Measurements from ENCODE around the gene CHAD. TPM values are rescaled to one million over a fixed set of nuclear protein-coding genes. Genes with fewer than 3 reads are reported as not detected.
"Not testable (repeated sequence)": the region's sequence is repeated elsewhere in the genome, so short reads cannot be mapped to it uniquely, and the experiment has no call there.

The CHAD gene
- total RNA-seq, 1 donor from 2014 or later = not detected

DNA sequence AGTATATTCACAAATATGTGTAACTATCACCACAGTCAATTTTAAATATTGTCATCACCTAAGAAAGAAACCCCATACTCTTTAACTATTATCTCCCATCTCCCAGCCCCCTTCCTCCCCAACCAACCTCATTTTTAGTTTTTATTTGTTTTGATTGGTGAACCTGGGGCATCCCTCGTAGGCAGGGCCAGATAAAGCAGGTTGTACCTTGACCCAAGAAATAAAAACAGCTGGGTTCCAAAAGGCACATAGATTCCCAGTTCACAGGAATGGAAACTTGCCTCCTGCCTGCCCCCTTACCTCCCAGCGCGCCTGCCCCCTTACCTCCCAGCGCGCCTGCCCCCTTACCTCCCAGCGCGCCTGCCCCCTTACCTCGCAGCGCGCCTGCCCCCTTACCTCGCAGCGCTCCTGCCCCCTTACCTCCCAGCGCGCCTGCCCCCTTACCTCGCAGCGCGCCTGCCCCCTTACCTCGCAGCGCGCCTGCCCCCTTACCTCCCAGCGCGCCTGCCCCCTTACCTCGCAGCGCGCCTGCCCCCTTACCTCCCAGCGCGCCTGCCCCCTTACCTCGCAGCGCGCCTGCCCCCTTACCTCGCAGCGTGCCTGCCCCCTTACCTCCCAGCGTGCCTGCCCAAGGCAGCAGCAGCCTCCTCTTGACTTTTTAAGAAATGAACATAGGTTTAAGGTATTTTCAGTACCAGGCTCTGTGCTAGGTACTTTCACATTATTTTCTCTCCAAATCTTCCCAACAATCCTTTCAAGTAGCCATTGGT lies 7.3 kb upstream of the CHAD start:
- not testable (repeated sequence) for DNase-seq (ENCODE audit: low read depth)

DNA sequence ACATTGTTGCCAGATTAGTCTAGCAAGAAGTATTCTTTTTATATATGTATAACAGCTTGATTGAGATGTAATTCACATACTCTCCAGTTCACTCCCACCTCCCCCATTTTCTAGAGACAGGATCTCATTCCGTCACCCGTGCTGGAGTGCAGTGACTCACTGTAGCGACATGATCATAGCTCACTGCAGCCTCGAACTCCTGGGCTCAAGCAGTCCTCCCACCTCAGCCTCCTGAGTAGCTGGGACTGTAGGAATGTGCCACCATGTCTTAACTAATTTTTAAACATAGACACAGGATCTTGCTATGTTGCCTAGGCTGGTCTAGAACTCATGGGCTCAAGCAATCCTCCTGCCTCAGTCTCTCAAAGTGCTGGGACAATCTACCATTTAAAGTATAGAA lies 6.7 kb upstream of the CHAD start:
- DNase-seq (ENCODE audit: low read depth) = no peak

DNA sequence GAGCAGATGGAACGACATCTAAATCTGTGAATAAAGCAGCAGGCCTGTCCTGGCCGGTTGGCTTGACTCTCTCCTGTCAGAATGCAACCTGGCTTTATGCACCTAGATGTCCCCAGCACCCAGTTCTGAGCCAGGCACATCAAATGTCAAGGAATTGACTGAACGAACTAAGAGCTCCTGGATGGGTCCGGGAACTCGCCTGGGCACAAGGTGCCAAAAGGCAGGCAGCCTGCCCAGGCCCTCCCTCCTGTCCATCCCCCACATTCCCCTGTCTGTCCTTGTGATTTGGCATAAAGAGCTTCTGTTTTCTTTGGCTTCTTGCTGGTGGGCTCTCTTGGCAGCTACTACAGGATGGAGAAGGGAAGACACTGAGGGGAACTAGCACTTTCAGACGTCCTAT lies 5.8 kb upstream of the CHAD start:
- no peak for DNase-seq (ENCODE audit: low read depth)

DNA sequence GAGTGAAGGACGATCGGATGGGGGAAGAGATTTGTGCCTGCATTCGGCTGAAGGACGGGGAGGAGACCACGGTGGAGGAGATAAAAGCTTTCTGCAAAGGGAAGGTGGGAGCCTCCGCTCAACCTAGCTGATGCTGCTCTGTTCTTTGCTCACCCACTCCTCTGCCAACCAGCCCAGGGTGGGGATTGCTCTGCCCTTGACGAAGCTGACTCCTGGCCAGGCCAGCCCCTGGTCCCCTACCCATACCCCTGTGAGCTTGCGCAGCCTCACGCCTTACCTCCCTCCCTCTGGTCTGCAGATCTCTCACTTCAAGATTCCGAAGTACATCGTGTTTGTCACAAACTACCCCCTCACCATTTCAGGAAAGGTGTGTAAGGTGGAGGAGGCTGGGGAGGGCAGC lies 5.2 kb upstream of the CHAD start:
- no peak for DNase-seq (ENCODE audit: low read depth)

DNA sequence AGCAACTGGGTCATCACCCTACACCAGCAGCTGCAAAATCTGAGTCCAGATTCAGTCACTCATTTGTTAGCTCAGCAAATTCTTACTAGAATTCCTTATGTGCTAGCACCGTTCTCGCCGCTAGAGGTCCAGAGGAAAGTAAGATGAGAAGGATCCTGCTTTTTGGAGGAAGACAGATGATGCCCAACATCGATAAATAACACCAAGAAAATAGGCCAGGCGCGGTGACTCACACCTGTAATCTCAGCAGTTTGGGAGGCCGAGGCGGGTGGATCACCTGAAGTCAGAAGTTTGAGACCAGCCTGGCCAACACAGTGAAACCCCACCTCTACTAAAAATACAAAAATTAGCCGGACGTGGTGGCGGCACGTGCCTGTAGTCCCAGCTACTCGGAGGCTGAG lies 4.1 kb upstream of the CHAD start:
- peak; percentile 75 for DNase-seq (ENCODE audit: low read depth)

DNA sequence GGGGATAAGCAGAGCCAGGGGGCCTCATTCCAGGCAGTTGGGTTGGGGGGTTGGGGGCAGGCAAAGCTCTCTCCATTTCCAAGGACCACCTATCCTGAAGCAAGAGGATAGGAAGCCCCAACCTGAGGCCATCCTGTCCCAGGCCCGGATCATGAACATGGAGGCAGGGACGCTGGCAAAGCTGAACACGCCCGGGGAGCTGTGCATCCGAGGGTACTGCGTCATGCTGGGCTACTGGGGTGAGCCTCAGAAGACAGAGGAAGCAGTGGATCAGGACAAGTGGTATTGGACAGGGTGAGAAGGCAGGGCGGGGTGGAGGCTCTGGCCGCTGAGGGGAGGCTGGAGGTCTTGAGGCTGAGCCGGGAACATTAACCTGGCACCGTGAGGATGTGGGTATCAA lies 3.6 kb upstream of the CHAD start:
- DNase-seq (ENCODE audit: low read depth) = no peak

DNA sequence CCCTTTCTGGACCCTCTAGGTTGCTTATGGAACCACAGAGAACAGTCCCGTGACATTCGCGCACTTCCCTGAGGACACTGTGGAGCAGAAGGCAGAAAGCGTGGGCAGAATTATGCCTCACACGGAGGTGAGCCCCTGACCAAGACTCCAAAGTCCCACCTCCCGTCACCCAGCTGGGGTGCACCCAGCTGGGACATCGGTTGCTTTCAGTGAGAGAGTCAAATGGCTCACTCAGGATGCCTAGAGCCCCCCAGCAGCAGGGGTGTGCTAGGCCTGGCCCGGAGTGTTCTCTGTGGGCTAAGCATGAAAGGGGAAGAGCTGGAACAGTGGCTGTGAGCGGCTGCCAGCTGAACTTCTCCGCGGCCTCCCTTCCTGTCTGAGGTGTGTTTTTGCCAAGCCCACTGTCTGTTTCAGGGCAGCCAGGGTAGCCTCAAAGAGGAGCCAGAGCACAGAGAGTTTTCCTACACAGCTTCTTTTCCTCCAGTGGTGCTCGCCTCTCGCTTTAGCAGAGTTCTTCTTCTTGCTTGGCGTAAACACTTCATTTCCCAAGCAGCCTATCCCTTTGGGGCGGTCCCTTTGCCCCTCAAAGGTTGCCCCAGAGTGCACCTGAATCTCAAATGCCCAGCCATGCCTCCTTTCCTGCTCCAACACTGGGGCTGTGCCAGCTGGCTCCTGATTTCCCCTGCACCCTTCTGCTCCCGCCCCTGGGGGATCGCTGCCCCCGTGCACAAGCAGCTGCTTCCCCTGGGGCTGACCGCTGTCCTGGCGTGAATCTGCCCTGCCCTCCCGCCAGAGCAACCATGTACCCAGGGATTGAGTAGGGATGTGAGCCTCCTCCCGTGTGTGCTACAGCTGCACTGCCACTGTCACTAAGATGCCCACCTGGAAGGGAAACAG lies 2.6 kb upstream of the CHAD start:
- no peak for DNase-seq (ENCODE audit: low read depth)

DNA sequence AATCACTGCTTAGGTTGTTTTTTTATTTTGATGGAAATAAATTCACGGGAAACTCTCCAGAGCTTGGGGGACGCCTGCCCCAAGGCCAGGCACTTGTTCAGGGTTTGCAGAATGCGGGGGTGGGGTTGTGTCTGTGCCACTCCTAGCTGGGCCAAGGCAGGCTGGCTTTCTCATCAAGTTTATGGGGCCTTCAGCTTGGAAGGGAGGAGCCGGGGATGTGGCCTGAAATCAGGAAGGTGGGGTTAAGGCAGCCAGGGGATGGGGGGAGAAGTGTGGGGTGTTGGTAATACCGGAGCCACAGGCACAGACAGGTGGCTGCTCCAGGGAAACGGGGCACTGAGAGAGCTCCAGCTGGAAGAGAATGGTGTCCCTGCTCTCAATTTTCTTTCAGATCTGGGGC lies 1.7 kb upstream of the CHAD start:
- peak; percentile 23 for DNase-seq (ENCODE audit: low read depth)

DNA sequence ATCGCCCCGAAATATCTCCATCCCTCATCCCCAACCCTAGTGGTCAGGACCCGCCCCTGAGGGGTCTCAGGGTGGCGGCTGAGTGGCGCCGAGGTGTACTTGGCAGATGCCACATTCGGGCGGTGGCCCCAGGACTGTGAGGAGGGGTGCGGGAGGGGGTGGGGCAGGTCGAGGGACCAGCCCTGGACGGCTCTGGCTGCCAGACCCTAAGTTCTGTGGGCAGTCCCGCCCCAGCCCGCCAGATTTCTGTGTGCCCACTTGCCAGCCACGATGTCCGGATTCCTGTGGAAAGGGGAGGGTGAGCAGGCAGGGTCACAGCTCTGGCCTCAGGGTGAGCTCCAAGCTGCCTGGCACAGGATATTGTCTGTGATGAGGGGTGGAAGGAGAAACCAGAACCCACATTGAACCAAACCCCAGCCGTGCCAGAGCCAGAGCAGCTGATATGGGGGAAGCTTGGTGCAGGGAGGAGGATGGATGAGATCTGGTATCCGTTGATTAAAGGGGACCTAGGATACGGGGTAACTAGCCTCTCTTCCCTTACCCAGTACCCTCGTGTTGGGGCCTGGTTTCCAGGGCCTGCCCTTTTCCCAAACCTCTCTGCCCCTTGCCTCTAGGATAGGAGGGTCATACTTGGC lies 1.1 kb upstream of the CHAD start:
- DNase-seq (ENCODE audit: low read depth) = peak; percentile 90

DNA sequence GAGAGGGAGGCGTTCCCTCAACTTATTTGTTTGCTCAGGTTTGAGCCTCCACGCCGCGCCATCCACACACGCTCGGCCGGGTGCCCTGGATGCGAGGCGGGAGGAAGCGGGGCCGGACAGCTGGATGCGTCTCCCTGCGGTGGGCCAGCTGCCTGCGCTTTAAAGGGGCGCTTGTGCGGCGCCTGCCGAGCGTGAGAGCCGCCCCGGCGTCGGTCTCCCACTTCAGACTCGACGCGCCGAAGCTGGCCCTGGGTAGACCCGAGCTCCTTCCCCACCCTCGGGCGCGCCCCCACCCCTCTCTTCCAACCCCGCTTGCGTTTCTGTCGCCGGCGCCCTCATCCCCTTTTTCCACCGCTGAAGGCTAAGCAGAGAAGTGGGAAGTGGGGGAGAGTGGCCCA lies 527 bp upstream of the CHAD start:
- DNase-seq (ENCODE audit: low read depth) = peak; percentile 47

DNA sequence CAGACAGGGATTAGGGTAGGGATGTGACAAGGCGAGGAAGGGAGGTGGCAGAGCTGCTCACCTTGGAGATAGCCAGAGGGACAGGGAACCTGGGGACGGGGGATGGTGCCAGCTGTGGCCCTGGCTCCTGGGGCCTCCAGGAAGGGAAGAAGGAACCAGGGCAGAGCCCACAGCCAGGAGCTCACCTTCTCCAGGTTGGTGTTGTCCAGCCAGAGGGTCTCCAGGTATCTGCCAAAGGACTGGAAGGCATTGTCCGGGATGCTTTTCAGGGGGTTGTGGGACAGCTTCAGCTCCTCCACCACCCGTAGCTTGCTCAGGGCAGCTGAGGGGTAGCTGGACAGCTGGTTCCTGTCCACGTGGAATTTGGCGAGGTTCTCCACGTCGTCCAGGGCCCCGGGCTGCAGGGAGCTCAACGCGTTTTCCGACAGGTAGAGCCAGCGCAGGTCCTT lies 801 bp downstream of the CHAD start:
- DNase-seq (ENCODE audit: low read depth) = no peak

DNA sequence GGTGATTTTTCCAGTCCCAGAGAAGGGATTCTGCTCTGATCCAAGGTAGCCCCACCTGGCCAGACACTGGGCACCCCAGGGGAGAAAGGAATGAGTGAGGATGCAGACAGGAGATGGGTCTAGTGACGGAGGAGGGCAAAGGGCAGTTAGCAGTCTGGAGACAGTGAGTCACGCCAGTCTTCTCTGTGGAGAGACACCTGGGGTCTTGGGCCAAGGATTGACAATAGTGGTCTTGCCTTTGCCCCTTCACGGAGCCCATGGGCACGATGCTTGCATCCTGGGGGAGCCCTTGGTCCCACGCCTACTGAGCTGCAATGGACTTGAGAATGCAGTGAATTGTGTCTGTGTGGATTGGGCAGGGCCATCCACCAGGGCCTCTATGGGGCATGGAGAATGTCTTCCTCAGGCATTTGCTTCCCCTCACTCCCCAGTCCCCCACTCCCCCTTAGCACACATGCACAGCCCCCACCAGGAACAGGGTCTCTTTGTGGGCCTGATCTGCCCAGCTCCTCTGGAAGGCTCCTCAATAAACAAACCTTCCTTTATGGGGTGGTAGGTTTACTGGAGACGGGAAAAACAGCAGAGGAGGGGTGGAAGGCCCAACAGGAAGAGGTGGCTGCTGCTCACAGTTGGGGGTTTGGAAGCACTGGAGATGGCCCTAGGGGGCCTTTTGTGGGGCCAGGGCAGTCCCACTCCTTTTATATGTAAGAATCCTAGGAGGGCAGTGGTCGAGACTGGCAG lies 1.4 kb downstream of the CHAD start:
- no peak for DNase-seq (ENCODE audit: low read depth)

DNA sequence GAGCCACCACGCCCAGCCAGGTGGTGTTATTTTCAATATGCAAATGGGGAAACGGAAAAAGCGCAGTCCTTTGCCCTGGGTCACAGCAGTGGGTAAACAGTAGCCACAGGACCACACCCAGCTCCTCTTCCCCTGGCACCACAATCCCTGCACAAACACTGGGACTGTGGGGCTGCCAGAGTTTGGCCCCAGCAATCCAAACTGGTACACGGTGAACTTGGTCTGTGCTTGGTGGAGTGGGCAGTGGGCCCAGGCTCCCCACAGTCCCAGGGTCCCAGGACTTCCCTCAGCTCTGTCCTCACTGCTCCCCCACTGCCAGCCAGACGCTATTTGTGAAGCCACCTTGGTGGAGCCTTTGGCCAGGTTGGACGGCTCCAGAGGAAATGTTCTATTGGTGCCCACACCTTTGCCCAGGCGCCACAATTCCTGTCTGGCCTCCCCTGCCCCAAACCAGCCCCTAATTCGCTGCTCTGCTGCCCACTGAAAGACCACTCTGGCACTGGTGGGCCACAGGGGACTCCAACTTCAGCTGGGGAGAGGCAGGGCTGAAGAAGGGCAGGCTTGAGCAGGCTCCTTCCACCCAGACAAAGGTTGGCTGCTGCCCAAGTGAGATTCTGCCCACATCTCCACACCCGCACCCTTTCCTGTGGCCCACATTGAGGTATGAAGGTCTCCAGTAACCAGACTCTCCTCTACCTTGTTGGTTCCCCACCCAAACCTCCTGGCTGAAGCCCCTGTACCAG lies 2.1 kb downstream of the CHAD start:
- no peak for DNase-seq (ENCODE audit: low read depth)

DNA sequence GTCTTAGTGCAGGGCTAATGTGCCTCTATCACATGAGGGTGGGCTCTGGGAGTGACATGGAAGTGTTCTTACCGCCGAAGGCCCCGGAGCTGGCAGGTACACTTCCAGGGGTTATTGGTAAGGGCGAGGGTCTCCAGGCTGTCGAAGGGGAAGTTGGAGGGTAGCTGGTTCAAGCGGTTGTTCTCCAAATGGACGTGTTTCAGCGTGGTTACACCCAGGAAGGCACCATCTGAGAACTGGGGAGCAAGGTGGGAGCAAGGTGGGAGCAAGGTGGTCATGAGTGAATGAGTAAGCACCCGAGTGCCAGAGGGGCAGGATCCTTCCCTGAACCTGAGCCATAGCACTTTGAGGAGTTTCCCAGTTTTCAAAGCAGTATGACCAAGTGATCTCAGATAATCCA lies 3.0 kb downstream of the CHAD start:
- DNase-seq (ENCODE audit: low read depth) = no peak

DNA sequence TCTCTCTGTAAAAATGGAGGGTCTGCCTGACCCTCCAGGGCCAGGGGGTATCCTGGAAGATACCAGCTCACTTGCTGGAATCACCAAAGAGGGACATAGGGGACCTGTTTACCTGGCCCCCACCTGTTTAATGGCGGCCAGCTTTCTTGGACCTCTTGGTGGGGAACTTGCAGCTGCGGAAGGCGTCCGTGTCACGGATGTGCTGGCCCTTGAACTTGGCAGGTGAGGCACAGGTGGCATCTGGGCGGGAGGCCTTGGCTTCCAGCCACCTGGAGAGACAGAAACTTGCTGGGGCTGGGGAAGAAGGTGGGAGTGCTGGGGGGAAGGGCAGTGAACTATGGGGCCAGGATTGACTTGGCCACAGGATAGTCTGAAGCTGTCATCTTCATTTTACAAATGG lies 3.5 kb downstream of the CHAD start:
- no peak for DNase-seq (ENCODE audit: low read depth)

DNA sequence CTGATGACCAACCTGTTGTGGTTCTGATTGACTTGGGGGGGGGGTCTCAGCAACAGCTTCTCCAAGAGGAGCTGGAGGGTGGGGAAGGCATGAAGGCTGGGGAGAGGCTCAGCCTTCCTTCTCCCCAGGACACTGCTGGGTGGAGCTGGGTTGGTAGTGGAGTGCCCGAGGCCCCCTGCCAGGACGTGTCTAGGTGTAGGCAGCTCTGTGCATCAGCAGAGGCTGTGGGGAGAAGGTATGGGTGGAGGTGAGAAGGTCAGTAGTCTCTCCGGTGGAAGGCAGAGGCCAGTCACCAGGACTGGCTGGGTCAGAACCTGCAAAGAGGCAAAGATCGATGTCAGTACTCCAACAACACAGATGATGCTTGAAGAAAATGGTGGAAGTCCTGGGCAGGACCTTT lies 3.9 kb downstream of the CHAD start:
- no peak for DNase-seq (ENCODE audit: low read depth)

DNA sequence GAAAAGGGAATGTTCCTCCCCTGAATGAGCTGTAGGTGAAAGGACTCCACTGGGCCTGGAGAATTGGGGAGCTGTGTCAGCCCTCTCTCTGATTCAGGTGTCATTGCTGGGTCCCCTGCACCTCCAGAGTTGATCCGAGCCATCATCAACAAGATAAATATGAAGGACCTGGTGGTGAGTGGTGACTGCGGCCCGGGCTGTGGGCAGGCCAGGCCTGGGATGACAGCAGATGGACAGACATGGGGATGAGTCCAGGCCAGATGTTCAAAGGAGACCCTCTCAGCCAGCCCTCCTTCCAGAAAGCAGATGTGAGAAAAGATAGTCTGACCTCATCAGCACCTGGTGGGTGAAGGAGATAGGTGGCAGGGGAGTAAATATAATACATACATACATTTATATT lies 4.6 kb downstream of the CHAD start:
- DNase-seq (ENCODE audit: low read depth) = no peak

DNA sequence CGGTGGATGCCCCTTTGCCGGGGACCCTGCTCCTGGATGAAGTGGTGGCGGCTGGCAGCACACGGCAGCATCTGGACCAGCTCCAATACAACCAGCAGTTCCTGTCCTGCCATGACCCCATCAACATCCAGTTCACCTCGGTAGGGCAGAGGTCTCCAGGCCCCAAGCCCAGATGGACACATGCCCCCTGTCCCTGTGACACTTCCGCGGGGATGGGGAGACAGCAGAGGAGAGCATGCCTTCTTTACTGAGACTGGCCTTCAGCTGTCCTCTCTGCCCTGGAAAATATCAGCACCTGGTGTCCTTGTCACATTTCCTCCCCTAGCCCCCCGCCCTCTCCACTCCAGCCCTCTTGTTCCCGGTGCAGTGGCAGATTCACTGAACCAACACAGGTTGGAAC lies 6.2 kb downstream of the CHAD start:
- DNase-seq (ENCODE audit: low read depth) = no peak

DNA sequence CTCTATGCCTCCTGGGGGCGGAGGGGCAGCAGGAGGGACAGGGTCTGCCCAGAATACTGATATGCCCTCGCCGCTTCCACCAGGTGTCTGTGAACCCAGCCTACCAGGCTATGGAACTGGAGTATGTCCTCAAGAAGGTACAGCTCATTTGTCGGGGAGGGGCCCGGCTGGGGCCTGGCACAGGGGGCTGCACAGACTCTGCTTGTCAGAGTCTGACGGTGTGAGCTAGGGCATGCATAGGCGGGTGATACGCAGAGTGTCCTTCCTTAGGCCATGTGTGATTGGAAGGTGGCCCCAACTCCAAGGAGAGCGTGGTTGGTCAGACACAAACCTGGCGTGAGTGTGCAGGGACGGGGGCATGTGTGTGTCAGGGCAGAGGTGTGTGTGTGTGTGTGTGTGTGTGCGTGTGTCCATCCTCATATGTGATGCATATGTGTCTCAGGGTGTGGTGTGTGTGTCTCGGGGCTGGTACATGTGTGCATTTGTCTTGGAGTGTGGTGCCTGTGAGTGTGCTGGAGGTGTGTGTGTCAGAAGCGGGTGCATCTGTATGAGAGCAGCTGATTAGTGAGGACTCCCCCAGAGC lies 7.0 kb downstream of the CHAD start:
- no peak for DNase-seq (ENCODE audit: low read depth)

DNA sequence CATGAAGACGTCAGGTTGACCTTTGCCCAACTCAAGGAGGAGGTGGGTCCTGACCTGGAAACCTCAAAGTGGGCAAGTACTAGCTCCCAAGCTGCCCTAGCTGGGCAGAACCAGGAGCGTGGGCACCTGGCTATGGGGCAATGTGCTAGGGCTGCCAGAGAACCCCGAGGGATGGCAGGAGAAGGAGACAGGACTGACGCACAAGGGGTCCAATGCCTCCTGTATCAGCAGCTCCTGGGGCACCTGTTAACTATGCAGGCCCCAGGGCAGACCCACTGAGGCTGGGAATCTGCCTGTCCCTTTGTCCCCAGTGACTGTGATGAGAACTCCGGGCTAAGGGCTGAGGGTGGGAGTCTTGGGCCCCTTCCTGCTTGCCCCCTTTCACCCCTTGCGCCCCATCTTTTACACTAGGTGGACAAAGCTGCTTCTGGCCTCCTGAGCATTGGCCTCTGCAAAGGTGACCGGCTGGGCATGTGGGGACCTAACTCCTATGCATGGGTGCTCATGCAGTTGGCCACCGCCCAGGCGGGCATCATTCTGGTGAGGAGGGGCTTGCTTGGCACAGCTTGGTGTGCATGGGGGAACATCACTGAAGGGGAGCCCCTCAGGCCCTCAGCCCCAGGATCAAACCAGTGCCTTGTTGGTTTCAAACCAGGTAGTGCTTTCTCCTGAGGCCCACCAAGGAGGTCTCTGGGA lies 7.7 kb downstream of the CHAD start:
- DNase-seq (ENCODE audit: low read depth) = no peak
